NCI-H1417 treated with DMSO at 0.1 percent for 48 hours (cell line): ENCODE measurements around the gene SERINC2.

Experiments
- DNase-seq: peaks from one replicate; lab custom pipeline; 2025; lab: John Stamatoyannopoulos, UW

SERINC2 gene

DNA sequence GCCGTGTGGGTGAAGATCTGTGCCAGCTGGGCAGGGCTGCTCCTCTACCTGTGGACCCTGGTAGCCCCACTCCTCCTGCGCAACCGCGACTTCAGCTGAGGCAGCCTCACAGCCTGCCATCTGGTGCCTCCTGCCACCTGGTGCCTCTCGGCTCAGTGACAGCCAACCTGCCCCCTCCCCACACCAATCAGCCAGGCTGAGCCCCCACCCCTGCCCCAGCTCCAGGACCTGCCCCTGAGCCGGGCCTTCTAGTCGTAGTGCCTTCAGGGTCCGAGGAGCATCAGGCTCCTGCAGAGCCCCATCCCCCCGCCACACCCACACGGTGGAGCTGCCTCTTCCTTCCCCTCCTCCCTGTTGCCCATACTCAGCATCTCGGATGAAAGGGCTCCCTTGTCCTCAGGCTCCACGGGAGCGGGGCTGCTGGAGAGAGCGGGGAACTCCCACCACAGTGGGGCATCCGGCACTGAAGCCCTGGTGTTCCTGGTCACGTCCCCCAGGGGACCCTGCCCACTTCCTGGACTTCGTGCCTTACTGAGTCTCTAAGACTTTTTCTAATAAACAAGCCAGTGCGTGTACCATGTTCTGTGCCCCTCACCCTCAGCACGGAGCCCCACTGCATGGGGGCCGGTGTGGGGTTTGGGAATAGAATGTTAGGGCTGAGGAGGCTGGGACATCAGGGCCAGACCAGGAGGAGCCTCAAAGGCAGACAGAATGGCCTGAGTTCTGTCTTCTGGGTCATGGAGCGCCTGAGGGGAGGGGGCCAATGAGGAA, 21.3 kb downstream of the SERINC2 start:
- DNase-seq: no peak

DNA sequence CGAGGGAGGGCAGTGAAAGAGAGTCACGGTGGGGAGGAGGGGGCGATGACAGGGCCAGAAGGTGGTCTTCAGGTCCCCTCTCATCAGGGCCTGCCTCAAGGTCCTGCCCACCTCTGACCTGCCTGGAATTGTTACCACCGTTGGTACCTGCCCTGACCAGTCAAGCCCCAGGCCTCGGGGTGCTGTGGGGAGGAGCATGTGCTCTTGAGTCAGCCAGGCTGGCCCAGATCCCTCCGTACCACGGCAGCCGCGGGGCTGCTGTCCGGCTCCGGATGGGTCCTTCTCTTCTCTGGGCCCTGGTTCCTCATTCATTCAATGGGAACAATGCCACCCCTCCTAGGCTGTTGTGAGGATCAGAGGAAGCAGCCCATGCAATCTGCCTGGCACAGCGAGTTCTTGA, 22.0 kb downstream of the SERINC2 start:
- no peak for DNase-seq

DNA sequence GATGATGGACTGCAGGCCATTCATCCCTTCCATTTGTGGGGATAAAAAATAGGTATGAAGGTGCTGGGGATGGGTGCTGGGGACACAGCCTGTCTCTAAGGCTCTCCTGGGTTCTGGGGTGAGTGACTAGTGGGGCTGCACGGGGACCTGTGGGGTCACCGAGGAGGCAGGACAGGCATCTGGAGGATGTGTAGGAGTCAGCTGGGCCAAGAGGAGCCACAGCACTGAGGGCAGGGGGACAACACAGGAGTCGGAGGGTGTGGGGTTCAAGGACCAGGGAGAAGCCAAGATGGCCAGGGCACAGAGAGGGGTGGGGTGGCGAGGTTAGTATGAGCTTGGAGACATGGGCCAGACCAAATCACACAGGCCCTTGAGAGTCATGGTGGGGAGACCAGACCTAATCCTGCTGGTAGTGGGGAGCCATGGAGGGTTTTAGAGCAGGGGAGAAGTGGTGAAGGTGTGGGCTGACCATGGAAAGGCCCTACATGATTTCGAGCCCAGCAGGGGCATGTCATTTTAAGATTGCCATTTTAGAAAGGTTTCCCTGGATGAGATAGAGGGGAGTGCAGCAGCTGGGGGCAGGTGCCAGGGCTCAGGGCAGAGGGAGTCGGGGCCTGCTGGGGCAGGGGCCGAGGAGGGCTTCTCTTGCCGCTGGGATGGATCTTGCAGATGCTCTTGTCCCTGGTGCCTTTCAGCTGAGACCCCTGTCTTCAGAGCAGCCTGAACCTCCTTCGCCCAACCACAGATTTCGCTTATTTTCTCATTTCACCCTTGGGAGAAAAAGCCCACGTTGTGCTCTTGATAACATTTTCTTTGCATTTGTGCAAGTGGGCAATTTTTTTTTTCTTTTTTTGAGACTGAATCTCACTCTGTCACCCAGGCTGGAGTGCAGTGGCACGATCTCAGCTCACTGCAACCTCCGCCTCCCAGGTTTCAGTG, 22.7 kb downstream of the SERINC2 start:
- no peak for DNase-seq

DNA sequence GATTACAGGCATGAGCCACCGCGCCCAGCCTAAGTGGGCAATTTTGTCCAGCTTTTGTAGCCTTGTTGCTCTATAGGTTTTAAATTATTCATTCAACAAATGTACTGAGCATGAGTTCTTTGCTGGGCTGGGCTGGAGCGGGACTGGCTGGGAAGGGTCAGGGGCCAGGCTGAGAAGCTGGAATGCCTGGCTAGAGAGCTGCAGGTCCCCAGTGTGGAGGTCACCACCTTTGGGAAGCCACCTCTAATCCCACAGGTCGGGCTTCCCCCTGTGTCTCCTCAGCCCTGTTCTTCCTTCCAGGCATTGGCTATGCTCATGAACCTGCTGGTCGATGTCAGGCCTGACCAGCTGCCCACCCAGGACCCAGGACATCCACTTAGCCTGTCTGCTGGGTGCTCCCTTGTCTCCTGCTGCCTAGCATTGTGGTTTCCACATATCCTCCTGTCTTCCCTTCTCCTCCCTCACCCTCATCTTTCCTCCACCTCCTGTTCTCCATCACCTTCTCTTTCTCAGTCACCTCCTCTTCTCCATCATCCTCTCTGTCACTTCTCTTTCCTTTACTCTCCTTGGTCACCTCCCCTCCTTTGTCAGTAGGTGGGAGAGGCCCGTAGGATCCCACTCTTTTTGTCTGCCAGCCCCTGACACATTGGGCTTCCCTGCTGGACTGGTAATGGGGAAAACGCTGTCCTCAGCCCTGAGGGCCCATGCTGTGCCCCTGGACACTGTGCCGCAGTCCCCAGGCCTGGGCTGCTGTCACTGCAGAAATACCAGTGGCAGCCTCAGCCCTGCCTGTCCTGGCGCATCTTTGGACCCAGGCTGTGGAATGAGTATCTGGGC, 23.8 kb downstream of the SERINC2 start:
- no peak for DNase-seq

- DNase-seq: no peak
These were observed 24.5 kb downstream of the SERINC2 start for GRCh38 chr1:31437433-31438037.

DNA sequence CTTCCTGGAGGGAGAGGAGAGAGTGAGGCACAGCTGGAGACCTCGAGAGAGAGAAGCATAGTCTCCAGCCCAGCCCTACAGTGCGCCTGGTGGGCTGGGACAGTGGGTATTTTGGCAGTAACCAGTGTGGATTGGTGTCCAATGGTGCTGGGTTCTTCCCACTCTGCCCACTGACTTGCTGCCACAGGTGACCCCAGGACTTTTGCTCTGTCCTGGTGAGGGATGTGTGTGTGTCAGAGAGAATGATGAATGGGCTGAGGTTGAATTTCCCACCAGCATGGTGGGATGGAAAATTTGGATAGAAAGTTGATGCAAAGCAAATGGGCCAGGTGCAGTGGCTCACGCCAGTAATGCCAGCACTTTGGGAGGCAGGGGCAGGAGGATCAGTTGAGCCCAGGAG, 26.3 kb downstream of the SERINC2 start:
- DNase-seq: no peak

- DNase-seq: no peak
These were observed 28.1 kb downstream of the SERINC2 start for GRCh38 chr1:31441073-31441472.

- DNase-seq: no peak
These were observed 28.5 kb downstream of the SERINC2 start for GRCh38 chr1:31441558-31441957.

DNA sequence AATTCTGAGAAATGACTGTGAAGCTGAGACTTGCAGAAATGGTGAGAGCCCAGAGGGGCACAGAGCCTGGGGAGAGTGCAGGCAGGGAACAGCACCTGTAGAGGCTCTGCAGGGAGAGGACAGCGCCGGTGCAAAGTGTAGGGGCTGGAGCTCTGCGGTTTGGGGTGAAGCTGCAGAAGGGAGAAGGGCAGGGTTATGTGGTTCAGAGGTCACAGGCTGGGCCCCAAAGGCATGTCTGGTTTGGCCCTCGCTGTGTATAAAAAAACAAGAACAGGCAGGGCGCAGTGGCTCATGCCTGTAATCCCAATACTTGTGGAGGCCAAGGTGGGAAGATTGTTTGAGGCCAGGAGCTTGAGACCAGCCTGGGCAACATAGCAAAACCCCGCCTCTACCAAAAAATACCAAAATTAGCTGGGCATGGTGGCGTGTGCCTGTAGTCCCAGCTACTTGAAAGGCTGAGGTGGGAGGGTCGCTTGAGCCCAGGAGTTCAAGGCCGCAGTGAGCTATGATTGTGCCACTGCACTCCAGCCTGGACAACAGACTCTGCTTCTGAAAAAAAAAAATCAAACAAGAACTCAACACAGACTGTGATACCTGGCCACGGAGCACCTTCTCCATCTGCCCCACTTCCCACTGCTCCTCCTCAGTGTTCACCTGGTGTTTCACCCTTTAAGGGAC, 29.1 kb downstream of the SERINC2 start:
- no peak for DNase-seq

- DNase-seq: no peak
These were observed 29.6 kb downstream of the SERINC2 start for GRCh38 chr1:31442648-31442994.

DNA sequence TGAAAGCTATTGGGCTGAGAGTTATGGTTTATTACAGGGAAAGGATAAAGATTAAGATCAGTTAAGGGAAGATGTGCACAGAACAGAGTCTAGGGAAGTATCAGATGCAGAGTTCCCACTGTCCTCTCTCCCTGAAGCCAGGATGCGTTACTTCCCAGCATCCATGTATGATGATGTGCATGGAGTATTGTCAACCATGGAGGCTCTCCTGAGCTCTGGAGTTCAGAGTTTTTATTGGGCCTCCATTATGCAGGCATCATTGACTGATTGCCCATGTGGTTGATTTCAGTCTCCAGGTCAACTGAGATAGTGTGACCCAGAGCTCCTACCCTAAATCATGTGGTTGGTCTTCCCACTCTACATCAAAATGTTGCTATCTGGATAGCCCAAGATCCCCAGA, 30.7 kb downstream of the SERINC2 start:
- DNase-seq: no peak

GRCh38 chr1:31444725-31445448, 31.9 kb downstream of the SERINC2 start:
- DNase-seq: no peak

- no peak for DNase-seq
These were observed 32.9 kb downstream of the SERINC2 start for GRCh38 chr1:31445951-31446350.

DNA sequence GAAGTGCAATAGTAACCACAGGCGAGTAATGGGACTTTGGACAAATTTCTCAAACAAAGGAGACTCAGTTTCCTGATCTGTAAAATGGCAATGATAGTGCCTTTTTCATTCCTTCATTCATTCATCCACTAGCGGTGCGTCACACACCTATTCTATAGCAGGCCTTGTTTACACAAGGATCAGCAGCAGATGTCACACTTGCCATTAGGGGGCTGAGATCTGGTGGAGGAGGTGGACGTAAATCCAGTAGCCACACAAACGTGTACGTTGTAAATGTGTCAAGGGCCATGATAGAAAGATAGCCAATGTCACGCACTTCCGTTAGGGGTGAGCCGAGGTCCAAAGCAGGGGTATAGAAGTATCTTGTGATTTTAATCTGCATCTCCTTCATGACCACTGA, 34.2 kb downstream of the SERINC2 start:
- no peak for DNase-seq

DNA sequence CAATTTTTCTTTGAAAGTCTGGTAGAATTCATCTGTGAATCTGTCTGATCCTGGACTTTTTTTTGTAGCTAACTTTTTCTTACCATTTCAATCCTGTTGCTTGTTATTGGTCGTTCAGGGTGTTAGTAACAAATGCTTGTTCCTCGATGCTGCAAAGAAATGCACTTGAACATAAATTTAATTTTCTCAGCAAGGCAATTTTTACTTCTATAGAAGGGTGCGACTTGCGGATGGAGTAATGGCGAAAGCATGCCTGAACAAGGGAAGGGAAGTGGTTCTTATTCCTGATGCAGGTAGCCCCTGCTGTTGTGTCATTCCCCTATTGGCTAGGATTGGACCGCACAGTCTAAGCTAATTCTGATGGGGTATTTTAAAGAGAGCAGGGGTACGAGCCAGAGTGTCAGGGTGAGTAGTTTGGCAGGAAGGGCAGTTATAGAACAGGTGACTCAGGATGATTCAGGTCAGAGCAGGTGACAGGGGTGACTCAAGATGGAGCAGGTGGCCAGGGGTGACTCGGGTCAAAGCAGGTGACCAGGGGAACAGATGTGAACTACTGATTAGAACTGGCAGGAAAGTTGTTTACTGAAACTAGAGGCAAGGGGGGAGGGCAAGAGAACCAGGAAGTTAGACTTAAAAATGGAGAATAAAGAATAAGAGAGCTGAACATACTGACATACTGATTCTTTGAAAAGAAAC, 40.5 kb downstream of the SERINC2 start:
- DNase-seq: no peak

GRCh38 chr1:31458287-31458896, 45.4 kb downstream of the SERINC2 start:
- no peak for DNase-seq

- no peak for DNase-seq
These were observed 47.0 kb downstream of the SERINC2 start for GRCh38 chr1:31460027-31460426.

DNA sequence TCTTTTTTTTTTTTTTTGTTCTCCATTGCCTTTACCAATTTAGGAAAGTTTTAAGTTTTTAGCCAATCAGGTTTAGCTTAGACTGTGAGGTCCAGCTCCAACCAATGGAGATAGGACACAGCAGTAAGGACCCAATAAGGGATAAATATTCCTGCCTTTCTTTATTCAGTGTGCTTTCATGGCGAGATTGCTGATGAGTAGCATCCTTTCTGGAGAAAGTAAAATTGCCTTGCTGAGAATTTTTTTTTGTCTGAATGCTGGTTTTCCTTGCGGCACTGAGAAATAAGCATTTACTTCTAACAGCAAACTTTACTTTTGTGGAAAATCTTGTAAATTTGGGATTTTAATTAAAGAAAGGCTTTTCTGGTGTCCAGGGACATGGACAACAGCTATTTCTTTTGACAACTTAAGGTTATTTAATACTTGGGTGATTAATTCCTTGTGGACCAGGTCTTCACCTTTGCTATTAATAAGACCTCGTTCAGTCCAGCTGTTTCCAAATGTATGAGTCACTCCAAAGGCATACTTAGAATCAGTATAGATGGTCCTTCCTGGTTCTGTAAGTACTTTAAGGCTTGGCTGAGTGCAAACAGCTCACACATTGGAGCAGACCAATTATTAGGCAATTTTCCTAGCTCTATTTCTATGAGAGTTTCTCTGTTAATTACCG, 54.1 kb downstream of the SERINC2 start:
- DNase-seq: no peak

GRCh38 chr1:31470794-31471315, 57.8 kb downstream of the SERINC2 start:
- no peak for DNase-seq
